Loucy (cell line): ENCODE measurements around the gene PTOV1.

Experiments used
- H2AFZ ChIP-seq: fragments of 200-600 bp; sonication (generic); 2 replicates; pipeline ENCODE4 v1.6.0; 2016; ENCODE audit warnings: antibody characterized with exemption, mild to moderate bottlenecking, low read length, moderate library complexity
- H3F3A ChIP-seq: fragments of 200-600 bp; 2 replicates; pipeline ENCODE4 v1.6.0; 2016; ENCODE audit warnings: antibody characterized with exemption, low read depth, mild to moderate bottlenecking
- H3K27me3 ChIP-seq: fragments of 200-600 bp; sonication (generic); 2 replicates; pipeline ENCODE4 v1.6.1; 2014; ENCODE audit warnings: low read length, mild to moderate bottlenecking; ENCODE audit not compliant: insufficient read depth, poor library complexity, severe bottlenecking
- H3K36me3 ChIP-seq: fragments of 200-600 bp; sonication (generic); 2 replicates; pipeline ENCODE4 v1.6.1; 2016; ENCODE audit warnings: low read length; ENCODE audit not compliant: insufficient read depth
- H3K4me1 ChIP-seq: fragments of 200-600 bp; sonication (generic); 2 replicates; pipeline ENCODE4 v1.5.1; 2014; ENCODE audit warnings: low read length, mild to moderate bottlenecking; ENCODE audit not compliant: insufficient read depth, poor library complexity, severe bottlenecking
- H3K4me2 ChIP-seq: fragments of 200-600 bp; sonication (generic); 2 replicates; pipeline ENCODE4 v1.6.0; 2014; ENCODE audit warnings: antibody characterized with exemption, low read length, low read depth, mild to moderate bottlenecking; ENCODE audit not compliant: poor library complexity, severe bottlenecking
- H3K4me3 ChIP-seq: fragments of 200-600 bp; sonication (generic); 2 replicates; pipeline ENCODE4 v1.5.1; 2014; ENCODE audit warnings: low read length, mild to moderate bottlenecking, mixed read lengths; ENCODE audit not compliant: poor library complexity, severe bottlenecking
- H3K79me2 ChIP-seq: fragments of 200-600 bp; sonication (generic); 2 replicates; pipeline ENCODE4 v1.6.1; 2014; ENCODE audit warnings: low read length; ENCODE audit not compliant: insufficient read depth
- H3K9ac ChIP-seq: fragments of 200-600 bp; sonication (generic); 2 replicates; pipeline ENCODE4 v1.6.0; 2014; ENCODE audit warnings: mild to moderate bottlenecking, low read depth, low read length, moderate library complexity; ENCODE audit not compliant: poor library complexity, severe bottlenecking
- H3K9me2 ChIP-seq: fragments of 200-600 bp; sonication (generic); replicated peaks from 2 replicates; pipeline ENCODE4 v1.6.1; 2016; ENCODE audit warnings: low read depth, low read length, mixed read lengths
- H3K9me3 ChIP-seq: fragments of 200-600 bp; sonication (generic); 2 replicates; pipeline ENCODE4 v1.6.1; 2014; ENCODE audit warnings: mild to moderate bottlenecking, antibody characterized with exemption, low read length, low read depth; ENCODE audit not compliant: insufficient read depth
- H4K20me1 ChIP-seq: fragments of 200-600 bp; sonication (generic); 2 replicates; pipeline ENCODE4 v1.6.0; 2014; ENCODE audit warnings: antibody characterized with exemption, low read length, mild to moderate bottlenecking; ENCODE audit not compliant: insufficient read depth, poor library complexity, severe bottlenecking
- EZH2phosphoT487 ChIP-seq: fragments of 200-600 bp; IDR thresholded peaks from 2 replicates; pipeline ENCODE4 v1.6.1; 2018; ENCODE audit warnings: antibody characterized with exemption, mild to moderate bottlenecking, moderate library complexity, borderline replicate concordance
- TF ChIP-seq, protein P1 (sequence below): fragments of 200-600 bp; sonication (generic); conservative IDR thresholded peaks from 2 replicates; pipeline ENCODE4 v1.5.1; 2014; ENCODE audit warnings: mild to moderate bottlenecking, antibody characterized with exemption, low read length

PTOV1 gene

GRCh38 chr19:49863254-49863934, 12.4 kb downstream of the PTOV1 start:
- peaks cover 40% of the 10 kb centered on the region; the same call in 1 of the 2 replicates for H3K36me3 ChIP-seq
- peaks cover 24% of the 10 kb centered on the region for H3K4me1 ChIP-seq

GRCh38 chr19:49863935-49864320, 13.0 kb downstream of the PTOV1 start:
- Histone ChIP-seq H3K79me2 (peaks cover 40% of the 10 kb centered on the region), H3K36me3 (peaks cover 35% of the 10 kb centered on the region; the same call in 1 of the 2 replicates), H3F3A (no peaks in the 10 kb centered on the region), H3K9me3 (no peaks in the 10 kb centered on the region), H3K27me3 (no peaks in the 10 kb centered on the region), H3K4me2 (no peak overlapping the region), H2AFZ (no peak overlapping the region), H3K4me1 (peaks cover 30% of the 10 kb centered on the region), H3K4me3 (no peak overlapping the region), H3K9me2 (no peaks in the 10 kb centered on the region), H4K20me1 (peaks cover 54% of the 10 kb centered on the region), H3K9ac (no peak overlapping the region)
- TF ChIP-seq, protein P1, sequence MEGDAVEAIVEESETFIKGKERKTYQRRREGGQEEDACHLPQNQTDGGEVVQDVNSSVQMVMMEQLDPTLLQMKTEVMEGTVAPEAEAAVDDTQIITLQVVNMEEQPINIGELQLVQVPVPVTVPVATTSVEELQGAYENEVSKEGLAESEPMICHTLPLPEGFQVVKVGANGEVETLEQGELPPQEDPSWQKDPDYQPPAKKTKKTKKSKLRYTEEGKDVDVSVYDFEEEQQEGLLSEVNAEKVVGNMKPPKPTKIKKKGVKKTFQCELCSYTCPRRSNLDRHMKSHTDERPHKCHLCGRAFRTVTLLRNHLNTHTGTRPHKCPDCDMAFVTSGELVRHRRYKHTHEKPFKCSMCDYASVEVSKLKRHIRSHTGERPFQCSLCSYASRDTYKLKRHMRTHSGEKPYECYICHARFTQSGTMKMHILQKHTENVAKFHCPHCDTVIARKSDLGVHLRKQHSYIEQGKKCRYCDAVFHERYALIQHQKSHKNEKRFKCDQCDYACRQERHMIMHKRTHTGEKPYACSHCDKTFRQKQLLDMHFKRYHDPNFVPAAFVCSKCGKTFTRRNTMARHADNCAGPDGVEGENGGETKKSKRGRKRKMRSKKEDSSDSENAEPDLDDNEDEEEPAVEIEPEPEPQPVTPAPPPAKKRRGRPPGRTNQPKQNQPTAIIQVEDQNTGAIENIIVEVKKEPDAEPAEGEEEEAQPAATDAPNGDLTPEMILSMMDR = no peak
- TF ChIP-seq EZH2phosphoT487 = no peak

More at GRCh38 chr19:49863254-49863934, 12.4 kb downstream of the PTOV1 start:
- peaks cover 54% of the 10 kb centered on the region for H4K20me1 ChIP-seq
- H3K4me3 ChIP-seq = no peak overlapping the region
- H3K9ac ChIP-seq = no peak overlapping the region
- H3K9me2 ChIP-seq = no peaks in the 10 kb centered on the region
- H3F3A ChIP-seq = no peaks in the 10 kb centered on the region
- no peak overlapping the region for H2AFZ ChIP-seq
- no peaks in the 10 kb centered on the region for H3K27me3 ChIP-seq
- TF ChIP-seq, protein P1 = no peak
- TF ChIP-seq EZH2phosphoT487 = no peak
- no peaks in the 10 kb centered on the region for H3K9me3 ChIP-seq
- H3K4me2 ChIP-seq = no peak overlapping the region
- peaks cover 40% of the 10 kb centered on the region for H3K79me2 ChIP-seq

DNA sequence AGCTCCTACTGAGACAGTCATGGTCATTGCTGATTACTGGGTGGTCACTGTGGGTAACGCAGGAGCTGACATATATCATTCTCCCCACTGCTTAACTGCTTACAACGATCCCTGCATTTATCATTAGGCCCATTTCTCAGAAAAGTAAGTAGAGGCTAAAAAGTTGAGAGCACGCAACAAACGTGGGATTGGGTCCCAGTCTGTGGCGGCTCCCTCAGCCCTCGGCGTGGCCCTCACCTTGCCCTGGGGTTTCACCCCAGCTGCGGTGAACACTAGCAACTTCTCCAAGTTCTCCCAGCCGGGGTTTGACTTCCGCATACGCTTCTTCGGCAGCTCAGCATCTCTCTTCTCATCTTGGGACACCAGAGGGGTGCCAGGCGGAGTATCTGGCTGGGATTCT, 13.9 kb downstream of the PTOV1 start:
- Histone ChIP-seq H3K9me3 (no peaks in the 10 kb centered on the region), H3K9ac (no peak overlapping the region), H4K20me1 (peaks cover 54% of the 10 kb centered on the region), H2AFZ (no peak overlapping the region), H3K4me1 (peaks cover 33% of the 10 kb centered on the region), H3F3A (no peaks in the 10 kb centered on the region), H3K27me3 (no peaks in the 10 kb centered on the region), H3K4me2 (peak overlapping the region; percentile 98), H3K79me2 (peaks cover 40% of the 10 kb centered on the region), H3K9me2 (no peaks in the 10 kb centered on the region), H3K4me3 (peak overlapping the region; percentile 98), H3K36me3 (peaks cover 29% of the 10 kb centered on the region; the same call in 1 of the 2 replicates)
- TF ChIP-seq, protein P1 = no peak
- TF ChIP-seq EZH2phosphoT487 = no peak
